DND-41 (cell line): ENCODE data around the gene PERP.

Source experiments
- ATAC-seq: fragments of 200-7000 bp; cut with Tn5 transposase; 3 replicates; pipeline ENCODE4 v1.9.1; 2021; ENCODE audit warnings: low read depth; ENCODE audit not compliant: insufficient read depth
- DNase-seq: peaks from one replicate; pipeline ENCODE4 v3.0.0-alpha.2; 2020
- H2AFZ ChIP-seq: 2 replicates; pipeline ENCODE4 v1.6.0; 2012; ENCODE audit warnings: low read depth, low read length
- H3K27ac ChIP-seq: 2 replicates; pipeline ENCODE4 v1.5.1; 2012; ENCODE audit warnings: low read length, inconsistent platforms
- H3K27me3 ChIP-seq: fragments of 200-600 bp; sonication (generic); 2 replicates; pipeline ENCODE4 v1.6.0; 2012; ENCODE audit warnings: low read length, mild to moderate bottlenecking, inconsistent platforms; ENCODE audit not compliant: insufficient read depth, poor library complexity
- H3K36me3 ChIP-seq: 2 replicates; pipeline ENCODE4 v1.5.1; 2012; ENCODE audit warnings: low read length, inconsistent platforms; ENCODE audit not compliant: insufficient read depth
- H3K4me1 ChIP-seq: 2 replicates; pipeline ENCODE4 v1.5.1; 2012; ENCODE audit warnings: mild to moderate bottlenecking, low read length; ENCODE audit not compliant: insufficient read depth
- H3K4me2 ChIP-seq: 2 replicates; pipeline ENCODE4 v1.6.0; 2012; ENCODE audit warnings: mild to moderate bottlenecking, moderate library complexity, low read length, inconsistent platforms; ENCODE audit not compliant: insufficient read depth
- H3K4me3 ChIP-seq, 2 experiments: fragments of 200-600 bp in 1 of 2; shearing (Covaris generic) in 1 of 2; 2 replicates each; pipeline ENCODE4 v1.5.1; 2012 to 2016; ENCODE audit warnings: inconsistent platforms in 2 of 2, low read length in 2 of 2, mild to moderate bottlenecking in 2 of 2, low read depth in 1 of 2, moderate library complexity in 1 of 2
- H3K79me2 ChIP-seq: 2 replicates; pipeline ENCODE4 v1.6.0; 2012; ENCODE audit warnings: low read length, inconsistent platforms; ENCODE audit not compliant: insufficient read depth
- H3K9ac ChIP-seq: 2 replicates; pipeline ENCODE4 v1.6.0; 2012; ENCODE audit warnings: low read depth, mild to moderate bottlenecking, inconsistent platforms, low read length, moderate library complexity
- H3K9me3 ChIP-seq: 2 replicates; pipeline ENCODE4 v1.5.1; 2012; ENCODE audit warnings: low read length, moderate library complexity, mild to moderate bottlenecking, inconsistent platforms; ENCODE audit not compliant: insufficient read depth, severe bottlenecking
- H4K20me1 ChIP-seq: 2 replicates; pipeline ENCODE4 v1.6.0; 2012; ENCODE audit warnings: low read length; ENCODE audit not compliant: insufficient read depth
- CTCF ChIP-seq: IDR thresholded peaks from 2 replicates; pipeline ENCODE4 v1.5.1; 2012; ENCODE audit warnings: borderline replicate concordance, low read length, moderate library complexity, mild to moderate bottlenecking; ENCODE audit not compliant: poor library complexity, severe bottlenecking; ENCODE audit errors: extremely low read depth
- EZH2 ChIP-seq: IDR thresholded peaks from 3 replicates; pipeline ENCODE4 v1.6.1; 2012; ENCODE audit warnings: borderline replicate concordance, low read depth, mild to moderate bottlenecking, moderate library complexity, low read length, inconsistent platforms; ENCODE audit not compliant: severe bottlenecking

Gene PERP

GRCh38 chr6:138106665-138107077, 548 bp downstream of the PERP start:
- H3K79me2 ChIP-seq: no peaks in the 10 kb centered on the region
- H3K9me3 ChIP-seq: no peaks in the 10 kb centered on the region
- H3K27me3 ChIP-seq: peaks cover 22% of the 10 kb centered on the region
- no peak overlapping the region for H3K9ac ChIP-seq
- H3K4me2 ChIP-seq: no peak overlapping the region
- H3K4me3 ChIP-seq: no peak overlapping the region
- H3K27ac ChIP-seq: no peak overlapping the region
- no peaks in the 10 kb centered on the region for H4K20me1 ChIP-seq
- TF ChIP-seq EZH2 (no peak), CTCF (no peak)
- no peak for DNase-seq
- H3K36me3 ChIP-seq: no peaks in the 10 kb centered on the region
- no peaks in the 10 kb centered on the region for H3K4me1 ChIP-seq
- H2AFZ ChIP-seq: no peak overlapping the region
- ATAC-seq: no peak

GRCh38 chr6:138105880-138106664, 1.1 kb downstream of the PERP start:
- Histone ChIP-seq H3K79me2 (no peaks in the 10 kb centered on the region), H4K20me1 (no peaks in the 10 kb centered on the region), H3K4me3 (no peak overlapping the region), H3K27ac (no peak overlapping the region), H2AFZ (no peak overlapping the region), H3K9me3 (no peaks in the 10 kb centered on the region), H3K36me3 (no peaks in the 10 kb centered on the region), H3K27me3 (peaks cover 18% of the 10 kb centered on the region), H3K9ac (no peak overlapping the region), H3K4me2 (no peak overlapping the region), H3K4me1 (no peaks in the 10 kb centered on the region)
- TF ChIP-seq EZH2 (no peak), CTCF (no peak)
- ATAC-seq (no peak), DNase-seq (no peak)

- Histone ChIP-seq H3K4me1 (no peaks in the 10 kb centered on the region), H4K20me1 (no peaks in the 10 kb centered on the region), H3K27me3 (peaks cover 18% of the 10 kb centered on the region), H3K9ac (no peak overlapping the region), H3K27ac (no peak overlapping the region), H3K4me3 (no peak overlapping the region), H3K36me3 (no peaks in the 10 kb centered on the region), H3K79me2 (no peaks in the 10 kb centered on the region), H3K9me3 (no peaks in the 10 kb centered on the region), H2AFZ (no peak overlapping the region), H3K4me2 (no peak overlapping the region)
- DNase-seq: no peak
- no peak for ATAC-seq
- no peak for TF ChIP-seq CTCF
- TF ChIP-seq EZH2: no peak
These were observed 1.8 kb downstream of the PERP start for GRCh38 chr6:138105446-138105845.
